CD14-positive monocyte (primary cell): ENCODE data around the gene POFUT2. TPM values are rescaled to one million over a fixed set of nuclear protein-coding genes. Genes with fewer than 3 reads are reported as not detected.

Experiments used
- DNase-seq, 3 donors: peaks; one replicate each; pipeline ENCODE4 v3.0.0-alpha.2; 2011 to 2022
- H2AFZ ChIP-seq: 2 replicates; pipeline ENCODE4 v1.6.0; 2012; ENCODE audit warnings: mild to moderate bottlenecking, low read depth, low read length, inconsistent platforms; ENCODE audit not compliant: insufficient read depth, poor library complexity, severe bottlenecking
- H3K27ac ChIP-seq, 2 donors: 1 replicate in 1 of 2; 2 replicates in 1 of 2; pipeline ENCODE4 v1.5.1; 2012 to 2013; ENCODE audit warnings: low read length in 2 of 2, control low read depth in 1 of 2, inconsistent platforms in 1 of 2, low read depth in 1 of 2, mild to moderate bottlenecking in 1 of 2
- H3K27me3 ChIP-seq, 2 donors: one replicate each; pipeline versions ENCODE4 v1.6.0 to v1.6.1; 2011 to 2013; ENCODE audit warnings: low read length in 2 of 2; ENCODE audit not compliant: control insufficient read depth in 2 of 2, insufficient read depth in 2 of 2
- H3K36me3 ChIP-seq, 2 donors: replicated peaks in 1 of 2; 1 replicate in 1 of 2; 2 replicates in 1 of 2; pipeline versions ENCODE4 v1.5.1 to v1.6.1; 2012 to 2013; ENCODE audit warnings: low read length in 2 of 2, control low read depth in 1 of 2, inconsistent platforms in 1 of 2, mild to moderate bottlenecking in 1 of 2; ENCODE audit not compliant: insufficient read depth in 2 of 2, control insufficient read depth in 1 of 2
- H3K4me1 ChIP-seq, 2 donors: 1 replicate in 1 of 2; 2 replicates in 1 of 2; pipeline versions ENCODE4 v1.5.1 to v1.6.1; 2012 to 2013; ENCODE audit warnings: low read length in 2 of 2, control low read depth in 1 of 2, inconsistent platforms in 1 of 2, mild to moderate bottlenecking in 1 of 2, moderate library complexity in 1 of 2; ENCODE audit not compliant: insufficient read depth in 2 of 2, control insufficient read depth in 1 of 2
- H3K4me2 ChIP-seq: replicated peaks from 2 replicates; pipeline ENCODE3; 2012; ENCODE audit warnings: low read length, moderate library complexity, mild to moderate bottlenecking; ENCODE audit not compliant: poor library complexity, severe bottlenecking; ENCODE audit errors: extremely low read depth
- H3K4me3 ChIP-seq, 3 experiments: fragments of 200-600 bp in 1 of 3; sonication (generic) in 1 of 3; replicated peaks in 1 of 3; 1 replicate in 2 of 3; 2 replicates in 1 of 3; pipeline ENCODE4 v1.5.1; 2011 to 2013; ENCODE audit warnings: low read length in 3 of 3, mild to moderate bottlenecking in 3 of 3, control low read depth in 2 of 3, low read depth in 2 of 3, inconsistent platforms in 1 of 3, moderate library complexity in 1 of 3
- H3K79me2 ChIP-seq: 2 replicates; pipeline ENCODE4 v1.6.0; 2012; ENCODE audit warnings: mild to moderate bottlenecking, control low read depth, inconsistent platforms, low read length, moderate library complexity; ENCODE audit not compliant: insufficient read depth
- H3K9ac ChIP-seq: 2 replicates; pipeline ENCODE4 v1.6.0; 2017; ENCODE audit warnings: low read length, mild to moderate bottlenecking; ENCODE audit not compliant: insufficient read depth, poor library complexity, severe bottlenecking
- H3K9me3 ChIP-seq, 2 donors: replicated peaks in 1 of 2; 1 replicate in 1 of 2; 2 replicates in 1 of 2; pipeline versions ENCODE4 v1.5.1 to v1.6.1; 2012 to 2013; ENCODE audit warnings: low read length in 2 of 2, control low read depth in 1 of 2; ENCODE audit not compliant: control insufficient read depth in 1 of 2, insufficient read depth in 1 of 2
- H4K20me1 ChIP-seq: 2 replicates; pipeline ENCODE4 v1.6.0; 2012; ENCODE audit warnings: mild to moderate bottlenecking, low read length, control low read depth, moderate library complexity; ENCODE audit not compliant: insufficient read depth
- H3K27ac Mint-ChIP-seq, 7 donors: one replicate each; pipeline ENCODE4 v1.8.0; 2020; ENCODE audit warnings: mild to moderate bottlenecking in 7 of 7, mixed read lengths in 7 of 7, moderate library complexity in 6 of 7, inconsistent platforms in 2 of 7
- H3K27me3 Mint-ChIP-seq, 3 donors: one replicate each; pipeline ENCODE4 v1.8.0; 2021 to 2022; ENCODE audit warnings: low read depth in 3 of 3, mild to moderate bottlenecking in 3 of 3, mixed read lengths in 3 of 3, moderate library complexity in 3 of 3, inconsistent platforms in 1 of 3
- H3K36me3 Mint-ChIP-seq, 2 donors: one replicate each; pipeline ENCODE4 v1.8.0; 2020; ENCODE audit warnings: mixed read lengths in 2 of 2, inconsistent platforms in 1 of 2, mild to moderate bottlenecking in 1 of 2
- H3K4me1 Mint-ChIP-seq: one replicate; pipeline ENCODE4 v1.8.0; 2020; ENCODE audit warnings: mild to moderate bottlenecking, mixed read lengths
- H3K4me3 Mint-ChIP-seq, 2 donors: one replicate each; pipeline ENCODE4 v1.8.0; 2020; ENCODE audit warnings: mild to moderate bottlenecking in 2 of 2, mixed read lengths in 2 of 2, moderate library complexity in 1 of 2
- H3K9me3 Mint-ChIP-seq, 7 donors: one replicate each; pipeline ENCODE4 v1.8.0; 2020 to 2022; ENCODE audit warnings: mixed read lengths in 7 of 7, mild to moderate bottlenecking in 6 of 7, moderate library complexity in 6 of 7, inconsistent platforms in 2 of 7
- WGBS: methylation state at CpG from one replicate; pipeline ENCODE4 v1.1.5; 2013; ENCODE audit warnings: missing lambda C conversion rate; ENCODE audit not compliant: insufficient coverage; 5-methylcytosine and 5-hydroxymethylcytosine counted together
- intact Hi-C, 2 donors: fragments of 100-400 bp; cut with micrococcal nuclease; formaldehyde crosslinking; loops; one replicate each; pipeline versions ENCODE4 v1.15.0 to v1.15.1; 2023
- polyA plus RNA-seq, 3 donors: library from polyadenylated mRNA; depleted of rRNA in 1 of 3; unstranded in 2 of 3; stranded (reverse) in 1 of 3; fragments of 300-500 nt in 2 of 3; fragments of >200 nt in 1 of 3; fragmentation: Illumina TruSeq in 2 of 3; gene quantifications; 1 replicate in 2 of 3; 2 replicates in 1 of 3; pipeline ENCODE4 v1.2.3, GENCODE V29; 2012 to 2021
- TF ChIP-seq, protein P1 (sequence below): fragments of 200-600 bp; IDR thresholded peaks from one replicate; pipeline ENCODE4 v1.8.0; 2022; ENCODE audit warnings: antibody characterized with exemption, mild to moderate bottlenecking

Gene POFUT2
- polyA plus RNA-seq, 3 donors = 1.8 to 21.3 (median 2.8) TPM

DNA sequence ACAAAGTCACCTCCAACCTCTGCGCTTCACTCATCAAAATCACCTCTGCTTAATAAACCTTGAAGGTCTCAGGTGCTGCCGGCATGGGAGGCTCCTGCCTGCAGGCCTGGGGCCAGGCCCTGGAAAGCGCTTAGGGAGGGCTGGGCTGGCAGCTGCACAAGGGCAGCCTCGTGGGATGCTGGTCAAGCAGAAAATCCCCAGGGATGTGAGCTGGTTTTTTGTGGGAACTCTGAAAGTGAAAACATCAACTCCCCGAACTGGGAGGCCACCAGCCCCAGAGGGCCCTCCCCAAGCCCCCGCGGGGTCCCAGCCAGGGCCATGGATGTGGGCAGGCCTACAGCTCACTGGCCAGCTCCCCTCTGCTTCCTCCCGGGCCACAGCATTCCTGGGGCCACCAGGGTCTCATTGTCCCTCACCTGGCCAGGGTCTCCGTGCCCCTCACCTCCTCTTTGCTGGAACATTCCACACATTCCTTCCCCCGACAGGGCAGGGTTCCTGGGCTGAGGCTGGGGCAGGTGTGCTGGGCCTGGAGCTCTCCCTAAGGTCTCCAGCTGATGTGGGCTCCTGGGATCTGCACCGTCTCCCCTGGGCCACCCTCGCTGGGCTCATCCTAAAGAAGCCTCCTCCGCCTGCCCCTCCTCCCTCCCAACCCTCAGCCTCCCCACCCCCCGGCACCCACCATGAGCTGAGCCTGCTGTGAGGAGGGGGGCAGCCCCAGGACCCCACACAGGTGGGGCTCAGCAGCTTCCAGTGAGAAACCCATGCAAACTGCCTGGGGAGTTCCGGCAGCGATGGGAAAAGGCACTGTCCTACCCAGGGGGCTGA lies 36.0 kb upstream of the POFUT2 start:
- Histone ChIP-seq H3K4me3 (no peak overlapping the region), H3K36me3 (no peaks in the 10 kb centered on the region), H3K9ac (no peak overlapping the region), H4K20me1 (no peaks in the 10 kb centered on the region), H2AFZ (no peak overlapping the region), H3K27me3 (no peaks in the 10 kb centered on the region), H3K4me1 (no peaks in the 10 kb centered on the region), H3K79me2 (no peaks in the 10 kb centered on the region), H3K9me3 (no peaks in the 10 kb centered on the region), H3K27ac (no peak overlapping the region), H3K4me2 (no peak overlapping the region)
- no peak overlapping the region for H3K4me3 Mint-ChIP-seq
- H3K36me3 Mint-ChIP-seq = no peaks in the 10 kb centered on the region
- H3K27me3 Mint-ChIP-seq = peaks cover 5 to 10% (median 8%) of the 10 kb centered on the region in 3 donors
- no peaks in the 10 kb centered on the region for H3K4me1 Mint-ChIP-seq
- no peak overlapping the region for H3K27ac Mint-ChIP-seq
- 85% methylated on average over 9 of the region's 16 CpGs for WGBS
- no peak for DNase-seq
- H3K9me3 Mint-ChIP-seq = no peaks in the 10 kb centered on the region
- intact Hi-C loops = no loop called here
- TF ChIP-seq, protein P1, sequence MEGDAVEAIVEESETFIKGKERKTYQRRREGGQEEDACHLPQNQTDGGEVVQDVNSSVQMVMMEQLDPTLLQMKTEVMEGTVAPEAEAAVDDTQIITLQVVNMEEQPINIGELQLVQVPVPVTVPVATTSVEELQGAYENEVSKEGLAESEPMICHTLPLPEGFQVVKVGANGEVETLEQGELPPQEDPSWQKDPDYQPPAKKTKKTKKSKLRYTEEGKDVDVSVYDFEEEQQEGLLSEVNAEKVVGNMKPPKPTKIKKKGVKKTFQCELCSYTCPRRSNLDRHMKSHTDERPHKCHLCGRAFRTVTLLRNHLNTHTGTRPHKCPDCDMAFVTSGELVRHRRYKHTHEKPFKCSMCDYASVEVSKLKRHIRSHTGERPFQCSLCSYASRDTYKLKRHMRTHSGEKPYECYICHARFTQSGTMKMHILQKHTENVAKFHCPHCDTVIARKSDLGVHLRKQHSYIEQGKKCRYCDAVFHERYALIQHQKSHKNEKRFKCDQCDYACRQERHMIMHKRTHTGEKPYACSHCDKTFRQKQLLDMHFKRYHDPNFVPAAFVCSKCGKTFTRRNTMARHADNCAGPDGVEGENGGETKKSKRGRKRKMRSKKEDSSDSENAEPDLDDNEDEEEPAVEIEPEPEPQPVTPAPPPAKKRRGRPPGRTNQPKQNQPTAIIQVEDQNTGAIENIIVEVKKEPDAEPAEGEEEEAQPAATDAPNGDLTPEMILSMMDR = no peak

DNA sequence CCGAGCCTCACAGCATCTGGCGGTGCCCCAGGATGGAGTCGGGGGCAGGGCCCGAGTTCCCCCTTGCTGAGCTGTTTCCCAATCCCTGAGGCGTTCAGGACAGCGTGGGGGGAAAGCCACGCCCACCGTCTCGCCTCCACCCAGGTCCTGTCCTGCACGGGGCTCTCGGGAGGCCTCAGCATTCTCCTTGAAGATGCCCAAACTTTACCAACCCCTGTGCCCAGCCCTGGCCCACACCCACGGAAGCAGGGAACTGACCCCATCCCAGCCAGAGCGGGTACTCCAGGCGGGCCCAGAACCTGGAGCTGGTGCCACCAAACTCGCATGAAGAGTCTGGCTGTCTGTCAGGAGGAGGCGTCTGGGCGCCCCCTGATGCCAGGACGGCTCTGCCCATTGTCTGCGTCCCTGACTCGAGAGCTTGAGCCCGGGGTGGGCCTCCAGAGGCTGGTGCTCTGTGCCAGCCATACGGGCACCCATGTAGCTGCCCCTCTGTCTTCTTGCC lies 35.3 kb upstream of the POFUT2 start:
- H3K4me3 ChIP-seq = no peak overlapping the region
- H3K9me3 ChIP-seq = no peaks in the 10 kb centered on the region
- TF ChIP-seq, protein P1 = no peak
- Mint-ChIP-seq H3K9me3 (no peaks in the 10 kb centered on the region), H3K27me3 (peaks cover 5 to 10% (median 8%) of the 10 kb centered on the region in 3 donors), H3K4me1 (no peaks in the 10 kb centered on the region), H3K27ac (no peak overlapping the region), H3K36me3 (no peaks in the 10 kb centered on the region), H3K4me3 (no peak overlapping the region)
- WGBS = 68% methylated on average over 19 of the region's 22 CpGs
- no peak overlapping the region for H3K27ac ChIP-seq
- H2AFZ ChIP-seq = no peak overlapping the region
- H4K20me1 ChIP-seq = no peaks in the 10 kb centered on the region
- no peaks in the 10 kb centered on the region for H3K79me2 ChIP-seq
- H3K4me1 ChIP-seq = no peaks in the 10 kb centered on the region
- no peak overlapping the region for H3K9ac ChIP-seq
- no peaks in the 10 kb centered on the region for H3K36me3 ChIP-seq
- DNase-seq = no peak
- intact Hi-C loops = no loop called here
- H3K27me3 ChIP-seq = no peaks in the 10 kb centered on the region
- no peak overlapping the region for H3K4me2 ChIP-seq
